Endothelial cell (in vitro differentiated cells): ENCODE results near the gene LYST. TPM values are rescaled to one million over a fixed set of nuclear protein-coding genes. Genes with fewer than 3 reads are reported as not detected.

Experiments
- DNase-seq: peaks from one replicate; pipeline ENCODE4 v3.0.0; 2021; ENCODE audit warnings: low spot score
- H3K27ac Mint-ChIP-seq: one replicate; pipeline ENCODE4 v1.8.0; 2021; ENCODE audit warnings: mixed read lengths, inconsistent platforms; ENCODE audit not compliant: unreplicated experiment
- H3K27me3 Mint-ChIP-seq: one replicate; pipeline ENCODE4 v1.8.0; 2021; ENCODE audit warnings: mild to moderate bottlenecking, moderate library complexity, mixed read lengths, inconsistent platforms; ENCODE audit not compliant: unreplicated experiment
- H3K36me3 Mint-ChIP-seq: one replicate; pipeline ENCODE4 v1.8.0; 2021; ENCODE audit warnings: mild to moderate bottlenecking, low read depth, mixed read lengths, inconsistent platforms; ENCODE audit not compliant: unreplicated experiment
- H3K4me1 Mint-ChIP-seq: one replicate; pipeline ENCODE4 v1.8.0; 2021; ENCODE audit warnings: mild to moderate bottlenecking, mixed read lengths, inconsistent platforms; ENCODE audit not compliant: unreplicated experiment
- H3K4me3 Mint-ChIP-seq: one replicate; pipeline ENCODE4 v1.8.0; 2021; ENCODE audit warnings: mild to moderate bottlenecking, mixed read lengths, inconsistent platforms; ENCODE audit not compliant: unreplicated experiment
- H3K9me3 Mint-ChIP-seq: one replicate; pipeline ENCODE4 v1.8.0; 2021; ENCODE audit warnings: mixed read lengths, inconsistent platforms; ENCODE audit not compliant: unreplicated experiment
- total RNA-seq: library from RNA; stranded (reverse); fragmentation: NEBNext Ultra II Directional; extraction: Animal tissue kit (Norgen Biotek cat#: 25700); gene quantifications from one replicate; pipeline ENCODE4 v1.2.1, GENCODE V29; 2021; ENCODE audit not compliant: unreplicated experiment
- TF ChIP-seq, protein P1 (sequence below): fragments of 200-600 bp; sonication (generic); IDR thresholded peaks from one replicate; pipeline ENCODE4 v1.5.0; 2021; ENCODE audit warnings: antibody characterized with exemption; ENCODE audit not compliant: unreplicated experiment

Gene LYST
- total RNA-seq, 1 donor from 2014 or later = 7.4 TPM

DNA sequence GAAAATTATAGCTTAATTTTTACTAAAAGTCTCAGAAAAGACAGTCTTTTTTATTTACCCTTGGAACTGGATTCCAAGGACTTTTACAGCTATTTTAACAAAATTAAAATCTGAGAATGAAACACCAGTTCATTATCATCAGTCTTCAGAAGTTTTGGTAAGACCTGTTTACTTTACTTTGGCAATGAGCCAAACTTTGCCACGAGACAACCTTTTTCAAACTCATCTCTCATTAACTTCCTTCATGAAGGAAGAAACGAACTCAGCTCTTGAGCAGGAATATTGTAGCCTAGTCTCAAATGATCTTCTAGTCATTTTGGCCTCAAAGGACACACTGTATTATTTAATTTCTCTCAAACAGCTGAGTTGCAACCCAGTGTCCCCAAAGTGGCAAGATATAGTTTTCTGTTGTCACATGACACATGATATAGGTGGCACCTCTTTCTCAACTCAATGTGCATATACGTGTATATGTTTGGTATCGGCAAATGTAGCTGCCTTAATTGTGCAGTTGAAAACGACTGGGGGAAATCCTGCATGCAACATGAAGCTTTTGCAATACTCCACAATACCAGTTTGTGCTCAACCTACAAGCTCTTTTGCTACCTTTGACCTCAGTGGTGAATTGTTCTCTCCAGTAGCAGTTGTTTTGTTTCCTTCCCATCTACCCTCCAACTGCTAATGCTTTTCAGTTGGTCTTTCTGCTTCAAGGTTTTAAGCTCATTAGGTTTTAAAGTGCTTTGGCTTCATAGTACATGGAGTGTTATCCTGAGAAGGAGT, 208.8 kb downstream of the LYST start:
- no peaks in the 10 kb centered on the region for H3K36me3 Mint-ChIP-seq
- H3K4me3 Mint-ChIP-seq = no peak overlapping the region
- TF ChIP-seq, protein P1, sequence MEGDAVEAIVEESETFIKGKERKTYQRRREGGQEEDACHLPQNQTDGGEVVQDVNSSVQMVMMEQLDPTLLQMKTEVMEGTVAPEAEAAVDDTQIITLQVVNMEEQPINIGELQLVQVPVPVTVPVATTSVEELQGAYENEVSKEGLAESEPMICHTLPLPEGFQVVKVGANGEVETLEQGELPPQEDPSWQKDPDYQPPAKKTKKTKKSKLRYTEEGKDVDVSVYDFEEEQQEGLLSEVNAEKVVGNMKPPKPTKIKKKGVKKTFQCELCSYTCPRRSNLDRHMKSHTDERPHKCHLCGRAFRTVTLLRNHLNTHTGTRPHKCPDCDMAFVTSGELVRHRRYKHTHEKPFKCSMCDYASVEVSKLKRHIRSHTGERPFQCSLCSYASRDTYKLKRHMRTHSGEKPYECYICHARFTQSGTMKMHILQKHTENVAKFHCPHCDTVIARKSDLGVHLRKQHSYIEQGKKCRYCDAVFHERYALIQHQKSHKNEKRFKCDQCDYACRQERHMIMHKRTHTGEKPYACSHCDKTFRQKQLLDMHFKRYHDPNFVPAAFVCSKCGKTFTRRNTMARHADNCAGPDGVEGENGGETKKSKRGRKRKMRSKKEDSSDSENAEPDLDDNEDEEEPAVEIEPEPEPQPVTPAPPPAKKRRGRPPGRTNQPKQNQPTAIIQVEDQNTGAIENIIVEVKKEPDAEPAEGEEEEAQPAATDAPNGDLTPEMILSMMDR = no peak
- no peaks in the 10 kb centered on the region for H3K9me3 Mint-ChIP-seq
- no peaks in the 10 kb centered on the region for H3K27me3 Mint-ChIP-seq
- H3K27ac Mint-ChIP-seq = no peak overlapping the region
- DNase-seq = no peak
- no peaks in the 10 kb centered on the region for H3K4me1 Mint-ChIP-seq

DNA sequence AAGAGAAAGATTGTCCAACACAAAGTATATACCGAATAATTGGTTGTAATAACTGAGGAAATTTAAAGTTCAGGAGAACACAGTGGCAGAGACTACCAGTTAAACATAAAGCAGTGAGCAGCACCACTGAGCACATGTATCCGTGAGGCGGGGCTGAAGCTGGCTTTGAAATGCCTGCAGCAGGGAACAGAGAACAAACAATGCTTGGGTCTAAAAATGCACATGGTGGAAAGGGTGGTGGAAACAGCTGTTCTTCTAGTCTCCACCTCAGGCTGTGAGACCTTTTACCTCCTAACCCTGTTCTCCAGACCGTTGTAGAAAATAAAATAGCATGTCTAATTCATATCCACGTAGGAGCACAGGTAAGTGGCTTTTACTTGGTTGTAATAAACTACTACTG, 209.4 kb downstream of the LYST start:
- no peak overlapping the region for H3K4me3 Mint-ChIP-seq

DNA sequence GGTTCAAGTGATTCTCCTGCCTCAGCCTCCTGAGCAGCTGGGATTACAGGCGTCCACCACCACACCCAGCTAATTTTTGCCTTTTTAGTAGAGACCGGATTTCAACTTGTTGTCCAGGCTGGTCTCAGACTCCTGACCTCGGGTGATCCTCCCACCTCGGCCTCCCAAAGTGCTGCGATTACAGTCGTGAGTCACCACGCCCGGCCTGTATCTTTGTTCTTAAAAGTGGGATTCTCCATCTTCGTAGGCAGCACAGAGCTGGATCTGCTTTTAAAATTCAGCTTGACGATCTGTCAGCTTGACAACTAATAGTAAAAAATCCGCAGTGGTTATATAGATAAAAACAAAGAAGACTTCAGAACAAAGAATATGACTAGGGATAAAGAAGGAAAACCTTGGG, 214.3 kb downstream of the LYST start:
- TF ChIP-seq, protein P1 = no peak
- H3K27me3 Mint-ChIP-seq = peaks cover 12% of the 10 kb centered on the region
- no peaks in the 10 kb centered on the region for H3K9me3 Mint-ChIP-seq
- no peak for DNase-seq
- no peak overlapping the region for H3K4me3 Mint-ChIP-seq
- H3K4me1 Mint-ChIP-seq = peaks cover 16% of the 10 kb centered on the region
- no peak overlapping the region for H3K27ac Mint-ChIP-seq
- no peaks in the 10 kb centered on the region for H3K36me3 Mint-ChIP-seq

More for the DNA sequence above, 209.4 kb downstream of the LYST start:
- TF ChIP-seq, protein P1 = no peak
- Mint-ChIP-seq H3K9me3 (no peaks in the 10 kb centered on the region), H3K27me3 (no peaks in the 10 kb centered on the region), H3K27ac (no peak overlapping the region), H3K4me1 (no peaks in the 10 kb centered on the region), H3K36me3 (no peaks in the 10 kb centered on the region)
- DNase-seq = no peak

DNA sequence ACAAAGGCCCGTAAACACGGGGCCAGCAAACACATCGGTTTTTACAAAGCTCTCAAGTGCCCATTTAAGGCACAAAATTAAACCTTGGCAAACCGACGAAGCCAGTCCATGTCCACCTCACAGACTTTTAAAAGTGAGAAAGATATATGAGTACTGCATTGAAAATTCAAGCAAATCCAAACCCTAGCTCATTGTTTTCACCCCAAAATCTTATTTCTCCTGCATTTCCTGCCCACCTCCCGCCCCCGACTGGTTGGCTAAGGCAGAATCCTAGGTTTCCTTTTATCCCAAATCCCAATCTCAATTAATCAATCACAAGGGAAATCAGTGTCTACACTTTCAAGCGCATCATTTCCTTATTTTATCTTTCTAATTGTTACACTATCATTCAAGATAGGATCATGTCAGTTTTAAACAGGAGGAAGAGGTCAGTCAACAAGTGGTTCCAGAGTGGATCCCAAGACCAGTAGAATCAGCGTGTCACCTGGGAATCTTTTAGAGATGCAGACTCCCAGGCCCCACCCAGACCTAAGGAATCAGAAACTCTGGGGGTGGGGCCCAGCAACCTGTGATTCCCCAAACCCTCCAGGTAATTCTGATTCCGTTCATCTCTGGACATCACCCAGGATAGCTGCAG, 215.4 kb downstream of the LYST start:
- TF ChIP-seq, protein P1 = no peak
- Mint-ChIP-seq H3K4me3 (peak overlapping the region; percentile 86), H3K9me3 (no peaks in the 10 kb centered on the region), H3K27me3 (peaks cover 12% of the 10 kb centered on the region), H3K27ac (no peak overlapping the region), H3K36me3 (no peaks in the 10 kb centered on the region), H3K4me1 (peaks cover 16% of the 10 kb centered on the region)
- no peak for DNase-seq
